KMS-11 (cell line): ENCODE data around the gene UGGT1.

Experiments
- H2AFZ ChIP-seq: fragments of 200-600 bp; sonication (generic); 2 replicates; pipeline ENCODE4 v1.6.1; 2016; ENCODE audit warnings: antibody characterized with exemption, mixed run types, low read depth
- H3K27ac ChIP-seq: fragments of 200-600 bp; sonication (generic); 2 replicates; pipeline ENCODE4 v1.6.1; 2016; ENCODE audit warnings: mild to moderate bottlenecking, mixed run types
- H3K27me3 ChIP-seq: fragments of 200-600 bp; sonication (generic); 2 replicates; pipeline ENCODE4 v1.6.1; 2017; ENCODE audit warnings: mild to moderate bottlenecking, low read depth, mixed run types, moderate library complexity; ENCODE audit not compliant: insufficient read depth
- H3K36me3 ChIP-seq: fragments of 200-600 bp; sonication (generic); 2 replicates; pipeline ENCODE4 v1.6.1; 2017; ENCODE audit warnings: mild to moderate bottlenecking, mixed run types; ENCODE audit not compliant: insufficient read depth
- H3K4me1 ChIP-seq: fragments of 200-600 bp; sonication (generic); 2 replicates; pipeline ENCODE4 v1.6.1; 2016; ENCODE audit warnings: mild to moderate bottlenecking, low read depth, mixed run types; ENCODE audit not compliant: poor library complexity, severe bottlenecking
- H3K4me2 ChIP-seq: fragments of 200-600 bp; sonication (generic); 2 replicates; pipeline ENCODE4 v1.7.0; 2016; ENCODE audit warnings: mild to moderate bottlenecking, mixed run types
- H3K4me3 ChIP-seq: fragments of 200-600 bp; sonication (generic); IDR thresholded peaks from 2 replicates; pipeline ENCODE4 v1.6.1; 2017; ENCODE audit warnings: low read depth, low read length, mixed read lengths; ENCODE audit not compliant: insufficient read depth
- H3K79me2 ChIP-seq: fragments of 200-600 bp; sonication (generic); 2 replicates; pipeline ENCODE4 v1.6.1; 2016; ENCODE audit warnings: low read depth, mixed run types; ENCODE audit not compliant: insufficient read depth
- H3K9ac ChIP-seq: fragments of 200-600 bp; sonication (generic); 2 replicates; pipeline ENCODE4 v1.6.1; 2016; ENCODE audit warnings: mild to moderate bottlenecking, mixed run types
- H4K20me1 ChIP-seq: fragments of 200-600 bp; sonication (generic); 2 replicates; pipeline ENCODE4 v1.6.1; 2016; ENCODE audit warnings: mild to moderate bottlenecking, mixed run types; ENCODE audit not compliant: insufficient read depth
- CTCF ChIP-seq: fragments of 200-600 bp; sonication (generic); conservative IDR thresholded peaks from 2 replicates; pipeline ENCODE4 v1.6.1; 2017; ENCODE audit warnings: low read depth, mild to moderate bottlenecking, antibody characterized with exemption, low read length, moderate library complexity, mixed read lengths

UGGT1 gene

DNA sequence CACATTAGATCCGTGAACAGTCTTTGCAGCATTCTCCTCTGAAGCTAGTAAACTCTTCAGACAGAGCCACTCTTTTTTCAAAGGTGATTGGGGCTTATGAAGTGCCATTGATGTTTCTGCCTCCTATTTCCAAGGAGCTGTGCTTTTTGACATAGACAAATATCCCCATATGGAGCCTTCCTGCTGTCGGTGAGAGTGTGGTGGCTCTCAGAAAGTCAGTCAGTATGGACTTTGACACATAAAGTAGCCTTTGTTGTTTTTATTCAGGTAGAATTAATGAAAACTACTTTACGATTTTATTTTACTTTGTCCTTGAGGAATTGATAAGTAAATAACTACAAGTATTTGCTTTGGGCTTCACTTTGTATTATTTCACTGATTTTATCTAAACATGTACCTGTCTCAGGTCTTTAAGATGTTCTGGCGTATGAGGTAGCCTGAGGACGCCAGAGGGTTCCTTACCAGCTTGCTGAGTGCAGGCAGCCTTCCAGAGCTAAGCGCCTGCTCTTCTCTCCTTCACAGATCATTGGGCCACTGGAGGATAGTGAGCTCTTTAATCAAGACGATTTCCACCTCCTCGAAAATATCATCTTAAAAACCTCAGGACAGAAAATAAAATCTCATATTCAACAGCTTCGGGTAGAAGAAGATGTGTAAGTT is 69.7 kb downstream of the UGGT1 start:
- Histone ChIP-seq H3K4me2 (no peak overlapping the region), H3K9ac (no peak overlapping the region), H3K27me3 (no peaks in the 10 kb centered on the region), H3K4me3 (no peak overlapping the region), H3K27ac (no peak overlapping the region), H3K36me3 (no peaks in the 10 kb centered on the region), H2AFZ (no peak overlapping the region), H3K4me1 (no peaks in the 10 kb centered on the region), H4K20me1 (no peaks in the 10 kb centered on the region), H3K79me2 (no peaks in the 10 kb centered on the region)
- no peak for TF ChIP-seq CTCF

- no peaks in the 10 kb centered on the region for H3K4me1 ChIP-seq
- no peak for TF ChIP-seq CTCF
- H3K36me3 ChIP-seq = no peaks in the 10 kb centered on the region
- H4K20me1 ChIP-seq = no peaks in the 10 kb centered on the region
- no peak overlapping the region for H3K4me3 ChIP-seq
- H2AFZ ChIP-seq = no peak overlapping the region
- H3K27me3 ChIP-seq = no peaks in the 10 kb centered on the region
- no peak overlapping the region for H3K27ac ChIP-seq
- H3K9ac ChIP-seq = no peak overlapping the region
- H3K4me2 ChIP-seq = no peak overlapping the region
- no peaks in the 10 kb centered on the region for H3K79me2 ChIP-seq
Observed at GRCh38 chr2:128162266-128162665, 71.3 kb downstream of the UGGT1 start.

DNA sequence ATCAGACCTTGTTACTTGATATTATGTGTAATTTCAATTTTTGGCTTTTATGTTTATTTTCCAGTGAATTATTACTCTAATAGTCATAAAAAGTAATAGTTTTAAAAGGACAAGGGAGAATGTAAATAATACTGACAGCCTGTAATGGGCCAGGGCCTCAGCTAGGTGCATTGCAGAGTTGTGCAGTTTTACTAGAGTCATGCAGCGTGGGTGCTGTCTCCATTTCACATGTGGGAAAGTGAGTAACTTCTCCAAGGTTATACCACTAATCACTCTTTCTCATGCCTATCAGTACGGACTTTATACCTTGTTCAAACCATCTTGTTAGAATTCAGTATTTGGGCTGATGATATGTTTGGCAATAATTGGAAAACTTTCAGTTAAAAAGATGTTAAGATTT is 73.3 kb downstream of the UGGT1 start:
- H3K9ac ChIP-seq = no peak overlapping the region
- H3K4me3 ChIP-seq = no peak overlapping the region
- no peaks in the 10 kb centered on the region for H3K36me3 ChIP-seq
- TF ChIP-seq CTCF = no peak
- H3K79me2 ChIP-seq = no peaks in the 10 kb centered on the region
- no peaks in the 10 kb centered on the region for H3K27me3 ChIP-seq
- no peaks in the 10 kb centered on the region for H4K20me1 ChIP-seq
- no peak overlapping the region for H2AFZ ChIP-seq
- no peak overlapping the region for H3K4me2 ChIP-seq
- H3K27ac ChIP-seq = no peak overlapping the region
- no peaks in the 10 kb centered on the region for H3K4me1 ChIP-seq

- Histone ChIP-seq H4K20me1 (no peaks in the 10 kb centered on the region), H3K36me3 (no peaks in the 10 kb centered on the region), H3K4me1 (no peaks in the 10 kb centered on the region), H3K27me3 (no peaks in the 10 kb centered on the region), H3K9ac (no peak overlapping the region), H2AFZ (no peak overlapping the region), H3K4me2 (no peak overlapping the region), H3K27ac (no peak overlapping the region), H3K79me2 (no peaks in the 10 kb centered on the region), H3K4me3 (no peak overlapping the region)
- no peak for TF ChIP-seq CTCF
Observed at GRCh38 chr2:128166746-128167353, 75.8 kb downstream of the UGGT1 start.
